Activated T-cell treated with anti-CD3 and anti-CD28 coated beads for 48 hours (primary cell): ENCODE data around the gene GRHL3.

Experiments used
- DNase-seq: peaks from one replicate; pipeline ENCODE4 v3.0.0-alpha.2; 2020; ENCODE audit warnings: low read depth

GRHL3 gene

GRCh38 chr1:24293392-24294227, 25.5 kb upstream of the GRHL3 start:
- DNase-seq, result no peak

GRCh38 chr1:24294228-24294672, 24.9 kb upstream of the GRHL3 start:
- no peak for DNase-seq

- no peak for DNase-seq
These were observed 24.3 kb upstream of the GRHL3 start for GRCh38 chr1:24294716-24295371.

GRCh38 chr1:24295535-24295934, 23.6 kb upstream of the GRHL3 start:
- DNase-seq, result no peak

- DNase-seq, result no peak
These were observed 21.8 kb upstream of the GRHL3 start for GRCh38 chr1:24297187-24297851.

GRCh38 chr1:24297852-24298232, 21.3 kb upstream of the GRHL3 start:
- no peak for DNase-seq

GRCh38 chr1:24298606-24299005, 20.6 kb upstream of the GRHL3 start:
- DNase-seq, result no peak

- no peak for DNase-seq
These were observed 19.3 kb upstream of the GRHL3 start for GRCh38 chr1:24299901-24300300.

GRCh38 chr1:24300971-24301784, 18.0 kb upstream of the GRHL3 start:
- DNase-seq, result no peak

- no peak for DNase-seq
These were observed 17.4 kb upstream of the GRHL3 start for GRCh38 chr1:24301785-24302175.

- DNase-seq, result no peak
These were observed 16.9 kb upstream of the GRHL3 start for GRCh38 chr1:24302209-24302611.

- DNase-seq, result no peak
These were observed 15.6 kb upstream of the GRHL3 start for GRCh38 chr1:24303600-24303999.

- DNase-seq, result no peak
These were observed 14.4 kb upstream of the GRHL3 start for GRCh38 chr1:24304763-24305162.

GRCh38 chr1:24308365-24309015, 10.7 kb upstream of the GRHL3 start:
- DNase-seq, result no peak

GRCh38 chr1:24309762-24310485, 9.2 kb upstream of the GRHL3 start:
- DNase-seq, result peak; percentile 27

GRCh38 chr1:24311234-24311633, 7.9 kb upstream of the GRHL3 start:
- no peak for DNase-seq

- DNase-seq, result no peak
These were observed 7.4 kb upstream of the GRHL3 start for GRCh38 chr1:24311741-24312140.

- DNase-seq, result no peak
These were observed 3.8 kb upstream of the GRHL3 start for GRCh38 chr1:24315391-24315790.

GRCh38 chr1:24316645-24317044, 2.5 kb upstream of the GRHL3 start:
- no peak for DNase-seq

- no peak for DNase-seq
These were observed 2.1 kb upstream of the GRHL3 start for GRCh38 chr1:24317081-24317480.
